NCI-H748 treated with DMSO at 0.1 percent for 48 hours (cell line): ENCODE results near the gene AGTPBP1.
"Not testable (repeated sequence)": the region's sequence is repeated elsewhere in the genome, so short reads cannot be mapped to it uniquely, and the experiment has no call there.

ENCODE experiments used
- DNase-seq: peaks from one replicate; lab custom pipeline; 2025; lab: John Stamatoyannopoulos, UW

Gene AGTPBP1

GRCh38 chr9:85617141-85617670, 124.5 kb downstream of the AGTPBP1 start:
- DNase-seq = no peak

- no peak for DNase-seq
Observed at GRCh38 chr9:85615792-85616191, 126.0 kb downstream of the AGTPBP1 start.

GRCh38 chr9:85610074-85610860, 131.5 kb downstream of the AGTPBP1 start:
- DNase-seq = peak; percentile 70

- DNase-seq = no peak
Observed at GRCh38 chr9:85605905-85606304, 135.8 kb downstream of the AGTPBP1 start.

GRCh38 chr9:85603936-85604335, 137.8 kb downstream of the AGTPBP1 start:
- no peak for DNase-seq

GRCh38 chr9:85602742-85603141, 139.0 kb downstream of the AGTPBP1 start:
- no peak for DNase-seq

GRCh38 chr9:85600675-85601263, 141.0 kb downstream of the AGTPBP1 start:
- no peak for DNase-seq

GRCh38 chr9:85599540-85600105, 142.1 kb downstream of the AGTPBP1 start:
- no peak for DNase-seq

GRCh38 chr9:85594316-85594715, 147.4 kb downstream of the AGTPBP1 start:
- DNase-seq = no peak

- DNase-seq = no peak
Observed at GRCh38 chr9:85586684-85587083, 155.1 kb downstream of the AGTPBP1 start.

- no peak for DNase-seq
Observed at GRCh38 chr9:85577353-85577952, 164.3 kb downstream of the AGTPBP1 start.

- no peak for DNase-seq
Observed at GRCh38 chr9:85575868-85576267, 165.9 kb downstream of the AGTPBP1 start.

- not testable (repeated sequence) for DNase-seq
Observed at GRCh38 chr9:85573546-85573945, 168.2 kb downstream of the AGTPBP1 start.

GRCh38 chr9:85572917-85573316, 168.8 kb downstream of the AGTPBP1 start:
- DNase-seq = not testable (repeated sequence)

- no peak for DNase-seq
Observed at GRCh38 chr9:85569988-85570387, 171.8 kb downstream of the AGTPBP1 start.

GRCh38 chr9:85559526-85559925, 182.2 kb downstream of the AGTPBP1 start:
- DNase-seq = no peak

GRCh38 chr9:85554349-85554748, 187.4 kb downstream of the AGTPBP1 start:
- DNase-seq = no peak

- no peak for DNase-seq
Observed at GRCh38 chr9:85553475-85553874, 188.3 kb downstream of the AGTPBP1 start.

- no peak for DNase-seq
Observed at GRCh38 chr9:85547599-85547998, 194.2 kb downstream of the AGTPBP1 start.

GRCh38 chr9:85543196-85543595, 198.6 kb downstream of the AGTPBP1 start:
- DNase-seq = no peak

- no peak for DNase-seq
Observed at GRCh38 chr9:85541876-85542275, 199.9 kb downstream of the AGTPBP1 start.

- DNase-seq = no peak
Observed at GRCh38 chr9:85536514-85536913, 205.2 kb downstream of the AGTPBP1 start.

GRCh38 chr9:85536076-85536475, 205.7 kb downstream of the AGTPBP1 start:
- DNase-seq = no peak
